Aortic smooth muscle cell (primary cell): ENCODE data around the gene CCDC8. TPM values are rescaled to one million over a fixed set of nuclear protein-coding genes. Genes with fewer than 3 reads are reported as not detected.

Experiments
- total RNA-seq: library from RNA; depleted of rRNA; stranded (reverse); fragments of >200 nt; gene quantifications from 2 replicates; pipeline ENCODE4 v1.2.3, GENCODE V29; 2014

Gene CCDC8, protein sequence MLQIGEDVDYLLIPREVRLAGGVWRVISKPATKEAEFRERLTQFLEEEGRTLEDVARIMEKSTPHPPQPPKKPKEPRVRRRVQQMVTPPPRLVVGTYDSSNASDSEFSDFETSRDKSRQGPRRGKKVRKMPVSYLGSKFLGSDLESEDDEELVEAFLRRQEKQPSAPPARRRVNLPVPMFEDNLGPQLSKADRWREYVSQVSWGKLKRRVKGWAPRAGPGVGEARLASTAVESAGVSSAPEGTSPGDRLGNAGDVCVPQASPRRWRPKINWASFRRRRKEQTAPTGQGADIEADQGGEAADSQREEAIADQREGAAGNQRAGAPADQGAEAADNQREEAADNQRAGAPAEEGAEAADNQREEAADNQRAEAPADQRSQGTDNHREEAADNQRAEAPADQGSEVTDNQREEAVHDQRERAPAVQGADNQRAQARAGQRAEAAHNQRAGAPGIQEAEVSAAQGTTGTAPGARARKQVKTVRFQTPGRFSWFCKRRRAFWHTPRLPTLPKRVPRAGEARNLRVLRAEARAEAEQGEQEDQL
- total RNA-seq, result 8.5 and 19.2 TPM in 2 replicates

DNA sequence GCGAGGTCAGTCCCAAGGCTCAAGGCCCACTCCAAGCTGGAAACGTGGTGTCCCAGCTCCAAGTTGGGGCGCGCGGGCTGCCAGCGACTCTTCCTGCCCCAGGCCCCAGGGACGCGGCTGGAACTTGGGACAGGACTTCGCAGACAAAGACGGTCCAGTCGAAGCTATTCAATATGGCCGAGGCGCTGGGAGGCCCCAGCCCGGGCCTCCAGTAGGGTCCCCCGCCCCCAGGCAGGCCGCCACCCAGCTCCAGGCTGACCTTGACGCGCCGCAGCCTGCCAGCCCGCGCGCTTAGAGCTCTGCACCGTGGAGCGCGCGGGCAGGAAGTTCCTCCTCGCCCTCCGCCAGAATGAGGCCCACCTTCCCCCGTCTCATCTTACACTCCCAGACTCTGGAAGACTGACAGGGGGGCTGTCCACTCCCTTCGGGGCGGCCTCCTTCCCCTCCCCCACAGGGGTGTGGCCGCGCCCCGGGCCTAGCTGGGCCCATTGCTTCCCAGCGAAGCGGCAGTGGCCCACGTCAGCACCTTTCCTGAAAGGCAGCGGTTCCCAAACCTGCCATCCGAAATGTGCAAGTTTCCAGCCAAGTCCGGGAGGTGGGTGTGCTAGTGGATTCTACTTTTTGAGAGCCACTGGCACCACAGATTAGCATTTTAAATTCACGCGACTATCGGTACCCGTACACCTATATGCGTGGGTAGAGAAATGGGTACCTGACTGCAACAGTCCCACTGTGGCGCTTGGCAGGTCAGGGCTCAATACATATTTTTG is at the start of gene CCDC8:
Gene CCDC8 (minus strand): TSS at position 303 of the 770 bp plus-strand sequence. CDS start 754 bp downstream, outside the sequence.

DNA sequence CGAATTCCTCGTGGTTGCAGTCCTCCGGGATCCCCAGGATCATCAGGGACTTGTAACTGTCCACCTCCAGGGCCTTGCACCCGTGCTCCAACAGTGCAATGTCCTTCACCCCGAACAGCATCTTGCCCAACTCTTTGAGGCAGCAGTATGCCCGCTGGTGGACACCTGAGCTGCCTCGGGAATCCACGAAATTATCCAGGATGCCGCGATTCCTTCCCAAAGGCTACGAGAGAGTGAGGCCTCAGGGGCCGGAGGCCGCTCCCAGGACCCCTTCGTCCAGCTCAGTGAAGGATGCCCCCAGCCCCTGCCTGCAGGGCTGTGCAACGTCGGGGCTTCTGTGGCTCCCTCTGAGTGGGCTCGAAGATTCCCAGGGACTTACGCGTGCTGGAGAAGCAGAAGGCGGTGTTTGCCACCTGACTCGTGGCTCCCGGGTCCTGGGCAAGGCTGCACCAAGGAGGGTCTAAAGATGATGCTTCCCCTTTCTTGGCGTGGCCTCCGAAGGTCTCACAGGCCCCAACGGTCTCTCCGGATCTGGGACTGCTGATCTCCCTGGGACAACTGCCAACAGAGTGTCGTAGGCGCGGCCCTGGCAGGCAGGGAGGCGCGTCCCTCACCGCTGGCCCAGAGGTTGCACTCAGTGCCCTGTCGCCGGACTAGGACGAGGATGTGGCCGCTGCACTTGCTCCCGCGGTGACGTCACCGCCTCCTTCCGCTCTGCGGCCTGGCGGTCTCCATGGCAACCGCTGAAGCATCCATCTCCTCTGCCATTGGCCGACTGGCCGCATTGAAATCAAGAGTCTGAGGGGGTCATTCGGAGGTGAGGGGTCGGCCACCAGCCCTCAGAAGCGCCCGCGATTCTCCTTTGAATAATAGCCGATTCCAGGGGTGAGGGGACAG is 15.1 kb upstream of the CCDC8 start, which contains the start of gene PNMA8C:
Gene PNMA8C (minus strand): TSS at position 698 of the 897 bp plus-strand sequence. CDS start 577 bp downstream, at position 121.

Other genes starting within 250 kb of the CCDC8 start
- gene IGFL1, start 183.8 kb downstream of the CCDC8 start, total RNA-seq, result not detected in 2 replicates
- gene HIF3A, start 116.5 kb downstream of the CCDC8 start, total RNA-seq, result 0.40 and 1.1 TPM in 2 replicates
- 54.1 and 75.4 TPM in 2 replicates for gene PPP5C, start 66.5 kb downstream of the CCDC8 start, total RNA-seq
- 0.44 and 1.5 TPM in 2 replicates for gene PNMA8C, start 15.4 kb upstream of the CCDC8 start, total RNA-seq
- 1.2 and 4.8 TPM in 2 replicates for gene PNMA8A, start 58.0 kb upstream of the CCDC8 start, total RNA-seq
- 1.5 and 2.1 TPM in 2 replicates for gene PNMA8B, start 82.3 kb upstream of the CCDC8 start, total RNA-seq
- 261 and 356 TPM in 2 replicates for gene CALM3, start 187.8 kb upstream of the CCDC8 start, total RNA-seq
- 61.6 and 62.9 TPM in 2 replicates for gene PTGIR, start 211.5 kb upstream of the CCDC8 start, total RNA-seq
- not detected in 2 replicates for gene GNG8, start 222.6 kb upstream of the CCDC8 start, total RNA-seq
- gene DACT3, start 247.6 kb upstream of the CCDC8 start, total RNA-seq, result 3.2 and 7.5 TPM in 2 replicates